ENCODE measurements around the gene AFAP1L2.
"Not testable (repeated sequence)": the region's sequence is repeated elsewhere in the genome, so short reads cannot be mapped to it uniquely, and the experiment has no call there.

Gene AFAP1L2

GRCh38 chr10:114342976-114343375, 61.3 kb downstream of the AFAP1L2 start:
- H3K4me1 ChIP-seq, result peaks cover 23 to 29% (median 27%) of the 10 kb centered on the region in 10 experiments
- H3K9ac ChIP-seq, result no peak overlapping the region
- H3K36me3 ChIP-seq, result no peaks in the 10 kb centered on the region
- H4K20me1 ChIP-seq, result no peaks in the 10 kb centered on the region; a peak in 1 of 22 replicates
- no peak overlapping the region for H3K4me2 ChIP-seq
- no peak overlapping the region for H3K27ac ChIP-seq
- H3K4me3 ChIP-seq, result no peak overlapping the region
- no peak for TF ChIP-seq Cebpa-rat (IDR thresholded peaks at IDR 0.05)
- H3K9me3 ChIP-seq (replicated peaks in 1 of 11), result no peaks in the 10 kb centered on the region
- no peaks in the 10 kb centered on the region for H3K27me3 ChIP-seq

DNA sequence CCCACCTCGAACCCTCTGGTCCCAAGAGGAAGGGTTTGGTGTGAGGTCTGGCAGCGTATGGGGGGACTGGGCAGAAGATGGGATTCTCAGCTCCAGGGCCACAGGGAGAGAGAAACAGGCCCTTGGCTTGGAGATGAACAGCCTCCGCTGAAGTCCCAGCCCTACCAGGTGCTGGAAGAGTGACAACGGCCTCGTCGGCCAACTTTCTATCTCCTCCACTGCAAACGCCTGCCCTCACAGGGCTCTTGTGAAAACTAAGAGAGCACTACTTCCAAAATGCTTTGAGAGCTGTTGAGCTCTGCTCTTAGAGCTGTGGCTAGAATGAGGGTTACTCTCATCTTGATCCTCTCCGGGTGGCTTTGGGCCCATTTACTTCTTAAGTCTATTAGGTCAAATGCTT, 63.5 kb downstream of the AFAP1L2 start:
- H3K4me3 ChIP-seq, result no peak overlapping the region
- H3K36me3 ChIP-seq, result no peaks in the 10 kb centered on the region
- H3K4me2 ChIP-seq, result no peak overlapping the region
- peaks cover 7 to 25% (median 18%) of the 10 kb centered on the region in 10 experiments for H3K4me1 ChIP-seq
- H3K27ac ChIP-seq, result no peak overlapping the region
- H4K20me1 ChIP-seq, result no peaks in the 10 kb centered on the region
- H3K9ac ChIP-seq, result no peak overlapping the region
- no peak for TF ChIP-seq Cebpa-rat (IDR thresholded peaks at IDR 0.05)
- no peaks in the 10 kb centered on the region for H3K27me3 ChIP-seq
- H3K9me3 ChIP-seq (replicated peaks in 1 of 11), result no peaks in the 10 kb centered on the region

GRCh38 chr10:114337510-114338462, 66.5 kb downstream of the AFAP1L2 start:
- no peaks in the 10 kb centered on the region; a peak in 1 of 22 replicates for H3K27me3 ChIP-seq
- H3K36me3 ChIP-seq, result no peaks in the 10 kb centered on the region
- H3K4me3 ChIP-seq, result no peak overlapping the region
- peaks cover 22 to 47% (median 39%) of the 10 kb centered on the region in 10 experiments for H3K4me1 ChIP-seq
- no peak for TF ChIP-seq Cebpa-rat (IDR thresholded peaks at IDR 0.05)
- H4K20me1 ChIP-seq, result no peaks in the 10 kb centered on the region
- H3K4me2 ChIP-seq, result peak overlapping the region in 1 of 11 experiments; percentile 69; a peak in 1 of 22 replicates
- H3K9me3 ChIP-seq (replicated peaks in 1 of 11), result no peaks in the 10 kb centered on the region
- no peak overlapping the region for H3K27ac ChIP-seq
- no peak overlapping the region for H3K9ac ChIP-seq

DNA sequence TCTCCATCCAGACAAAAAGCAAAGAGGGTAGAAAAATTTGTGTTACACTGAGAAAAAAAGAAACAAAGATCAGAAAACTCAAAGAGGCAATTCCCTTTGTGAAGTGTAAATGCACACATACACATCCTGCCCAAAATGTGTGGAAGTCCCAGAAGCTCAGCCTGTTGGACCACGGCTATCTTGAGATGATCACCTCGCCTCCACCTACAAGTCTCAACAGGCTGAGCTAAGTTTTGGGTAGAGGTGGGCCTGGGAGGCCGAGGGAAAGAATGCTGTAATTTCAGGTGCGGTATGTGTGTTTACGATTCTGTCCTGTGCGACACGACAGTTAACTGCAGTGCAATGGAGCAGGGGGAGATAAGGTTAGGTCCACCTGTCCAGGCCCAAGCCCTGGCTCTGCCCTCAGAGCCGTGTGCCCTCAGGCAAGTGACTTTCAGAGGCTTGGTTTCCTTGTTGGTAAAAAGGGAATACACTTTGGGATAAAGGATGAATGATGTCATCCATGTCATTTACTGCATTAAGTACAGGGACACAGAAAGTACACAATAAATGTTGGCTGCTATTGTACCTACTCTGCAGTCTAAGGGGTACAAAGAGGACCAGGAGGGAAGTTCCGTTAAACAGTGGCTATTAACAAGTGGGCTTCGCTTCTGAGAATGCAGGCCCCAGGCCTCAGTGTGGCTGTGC, 67.3 kb downstream of the AFAP1L2 start:
- Histone ChIP-seq H3K9me3 (replicated peaks in 1 of 11) (no peaks in the 10 kb centered on the region), H3K27ac (no peak overlapping the region), H4K20me1 (no peaks in the 10 kb centered on the region), H3K4me3 (no peak overlapping the region), H3K4me1 (peaks cover 30 to 56% (median 47%) of the 10 kb centered on the region in 10 experiments), H3K36me3 (no peaks in the 10 kb centered on the region), H3K9ac (no peak overlapping the region), H3K4me2 (peak overlapping the region in 4 of 11 experiments; percentile 41 to 69 (median 54); a peak in 8 of 22 replicates), H3K27me3 (no peaks in the 10 kb centered on the region; a peak in 1 of 22 replicates)
- no peak for TF ChIP-seq Cebpa-rat (IDR thresholded peaks at IDR 0.05)

- H3K36me3 ChIP-seq, result no peaks in the 10 kb centered on the region
- no peak for TF ChIP-seq Cebpa-rat (IDR thresholded peaks at IDR 0.05)
- no peak overlapping the region for H3K27ac ChIP-seq
- no peaks in the 10 kb centered on the region for H3K9me3 ChIP-seq (replicated peaks in 1 of 11)
- H4K20me1 ChIP-seq, result no peaks in the 10 kb centered on the region
- H3K4me1 ChIP-seq, result peaks cover 38 to 60% (median 51%) of the 10 kb centered on the region in 10 experiments
- H3K27me3 ChIP-seq, result no peaks in the 10 kb centered on the region; a peak in 1 of 22 replicates
- H3K4me2 ChIP-seq, result peak overlapping the region; percentile 11 to 69 (median 37); a peak in 16 of 22 replicates
- H3K4me3 ChIP-seq, result no peak overlapping the region
- no peak overlapping the region for H3K9ac ChIP-seq
Measured at GRCh38 chr10:114335614-114336013, 68.7 kb downstream of the AFAP1L2 start.

DNA sequence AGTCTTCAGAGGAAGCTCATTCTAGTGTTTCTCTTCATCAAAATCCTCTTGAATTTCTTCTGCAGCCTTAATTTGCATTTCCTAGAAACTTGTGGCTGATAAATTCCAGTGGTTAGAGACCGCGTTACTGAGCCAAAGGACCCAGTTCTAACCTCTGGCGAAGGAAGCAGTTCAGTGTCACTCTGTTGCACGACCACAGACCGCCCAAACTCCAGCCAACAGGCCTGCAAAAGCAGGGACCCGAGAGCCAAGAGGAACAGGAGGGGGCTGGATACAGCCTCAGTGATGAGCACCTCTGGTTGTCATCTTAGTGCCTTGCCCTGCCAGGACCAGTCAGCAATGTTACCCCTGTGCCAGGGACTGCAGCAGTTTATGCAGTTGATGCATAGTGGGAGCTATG, 70.0 kb downstream of the AFAP1L2 start:
- TF ChIP-seq Cebpa-rat (IDR thresholded peaks at IDR 0.05), result no peak
- H3K9ac ChIP-seq, result no peak overlapping the region
- no peaks in the 10 kb centered on the region for H3K9me3 ChIP-seq (replicated peaks in 1 of 11)
- no peaks in the 10 kb centered on the region for H3K36me3 ChIP-seq
- peaks cover 47 to 73% (median 62%) of the 10 kb centered on the region in 10 experiments for H3K4me1 ChIP-seq
- H3K4me2 ChIP-seq, result peak overlapping the region; percentile 14 to 69 (median 60); a peak in 21 of 22 replicates
- no peak overlapping the region for H3K4me3 ChIP-seq
- no peaks in the 10 kb centered on the region; a peak in 1 of 22 replicates for H3K27me3 ChIP-seq
- H4K20me1 ChIP-seq, result no peaks in the 10 kb centered on the region
- no peak overlapping the region for H3K27ac ChIP-seq

DNA sequence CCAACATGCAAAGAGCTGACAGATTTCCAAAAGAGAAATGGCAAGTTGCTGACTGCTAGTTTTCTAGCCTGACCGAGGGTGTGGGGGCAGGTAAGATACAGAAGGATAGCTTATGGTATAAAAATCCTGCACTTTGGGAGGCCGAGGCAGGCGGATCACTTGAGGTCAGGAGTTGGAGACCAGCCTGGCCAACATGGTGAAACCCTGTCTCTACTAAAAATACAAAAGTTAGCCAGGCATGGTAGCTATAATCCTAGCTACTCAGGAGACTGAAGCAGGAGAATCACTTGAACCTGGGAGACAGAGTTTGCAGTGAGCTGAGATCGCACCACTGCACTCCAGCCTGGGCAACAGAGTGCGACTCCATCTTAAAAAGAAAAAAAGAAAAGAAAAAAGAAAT, 70.9 kb downstream of the AFAP1L2 start:
- not testable (repeated sequence) for H3K9me3 ChIP-seq (replicated peaks in 1 of 11)

GRCh38 chr10:114332301-114333192, 71.8 kb downstream of the AFAP1L2 start:
- Histone ChIP-seq H3K9ac (no peak overlapping the region), H3K27ac (no peak overlapping the region), H3K9me3 (replicated peaks in 1 of 11) (no peaks in the 10 kb centered on the region), H3K4me1 (peaks cover 49 to 82% (median 69%) of the 10 kb centered on the region in 10 experiments), H4K20me1 (no peaks in the 10 kb centered on the region), H3K4me3 (no peak overlapping the region), H3K4me2 (peak overlapping the region; percentile 43 to 73 (median 62)), H3K27me3 (no peaks in the 10 kb centered on the region; a peak in 1 of 22 replicates), H3K36me3 (no peaks in the 10 kb centered on the region)
- no peak for TF ChIP-seq Cebpa-rat (IDR thresholded peaks at IDR 0.05)

More for the DNA sequence above, 70.9 kb downstream of the AFAP1L2 start:
- H3K4me1 ChIP-seq, result peaks cover 49 to 82% (median 69%) of the 10 kb centered on the region in 10 experiments
- not testable (repeated sequence) for H3K27ac ChIP-seq, H3K36me3 ChIP-seq, H3K9ac ChIP-seq, H3K4me3 ChIP-seq, H3K27me3 ChIP-seq, H4K20me1 ChIP-seq
- H3K4me2 ChIP-seq, result peak overlapping the region; percentile 43 to 73 (median 62); a peak in 15 of 22 replicates
